ENCODE results near the gene WDR46. TPM values are rescaled to one million over a fixed set of nuclear protein-coding genes. Genes with fewer than 3 reads are reported as not detected.

The WDR46 gene
- total and polyA plus RNA-seq, 10 of the 15 experiments (the other 5 are each of a cell fraction or from before 2014, with no cell fraction given) = 10.1 to 147 (median 86.0) TPM

DNA sequence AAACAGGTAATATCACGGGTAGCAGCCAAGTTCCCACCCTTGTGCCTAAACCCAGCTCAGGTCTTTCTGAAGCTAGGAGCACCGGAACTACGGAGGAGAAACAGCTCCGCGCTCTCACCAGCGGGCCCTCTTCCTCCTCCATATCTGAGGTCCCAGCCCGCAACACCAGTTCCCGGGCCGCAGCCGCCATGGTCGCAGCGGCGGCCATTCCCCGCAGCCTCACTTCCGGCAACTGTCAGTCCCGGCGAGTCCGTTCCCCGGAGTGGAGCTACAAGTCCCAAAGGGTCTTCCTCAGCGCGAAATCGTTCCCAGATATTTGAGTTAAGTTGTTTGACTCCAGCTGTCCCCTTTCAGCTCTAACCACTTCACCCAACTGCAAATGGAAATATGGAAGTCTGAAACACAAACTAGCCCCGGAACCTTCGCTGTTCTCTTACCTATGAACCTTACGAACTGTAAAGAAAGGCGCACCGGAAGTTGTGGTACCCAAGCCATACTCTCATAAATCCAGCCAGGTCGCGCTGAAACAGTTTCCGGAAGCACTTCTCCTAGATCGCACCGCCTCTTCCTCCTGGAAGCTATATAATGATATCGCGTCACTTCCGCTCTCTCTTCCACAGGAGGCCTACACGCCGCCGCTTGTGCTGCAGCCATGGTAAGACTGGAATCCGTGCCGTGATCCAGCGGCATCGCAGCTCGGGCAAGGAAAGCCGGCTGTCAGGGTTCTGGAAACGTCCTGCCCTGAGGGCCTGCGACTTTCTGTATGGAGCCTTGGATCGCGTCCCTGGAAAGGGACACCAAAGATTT, 17.4 kb downstream of the WDR46 start, which contains the start of the genes RPS18 and VPS52:
Gene RPS18 (plus strand): TSS at position 608 of the 807 bp plus-strand sequence. CDS start 45 bp downstream, at position 653.
Gene VPS52 (minus strand): TSS at position 409 of the 807 bp plus-strand sequence. CDS start 201 bp downstream, at position 208.
- WGBS (ENCODE audit: insufficient coverage, insufficient replicate concordance, low lambda C conversion rate, missing lambda C conversion rate) = under 1% methylated on average over 48 of the region's 48 CpGs
- H3K9ac ChIP-seq (ENCODE audit: control insufficient read depth, insufficient read depth, low read length) = peak within 1 kb of the TSS; percentile 88
- no TSS peak for BruUV-seq (replicated peaks)
- FAIRE-seq (peak; percentile 93), ATAC-seq (peak; percentile 87), DNase-seq (ENCODE audit: low read depth, low spot score) (peak; percentile 96)
- ChIA-PET RAD21 (ENCODE audit: unreplicated experiment) (interaction anchor here (0.6 to 2.1 kb wide), 14 partner anchors 17 to 308 kb away, joined by 3 to 11 read pairs (median 4); partner anchors contain the start of genes BAK1, PFDN6, RGL2 and RING1), POLR2A (interaction anchor here (0.6 to 5.4 kb wide), 25 partner anchors 9 to 1188 kb away, joined by 3 to 60 read pairs (median 5); partner anchors contain the start of genes HLA-DMA, HLA-DPB1, PFDN6 and RGL2), CTCF (interaction anchor here (0.9 to 3.6 kb wide), 12 partner anchors 11 to 196 kb away, joined by 3 to 23 read pairs (median 4); partner anchors contain the start of genes HLA-DPB1, RING1 and ZBTB22), SMC1A (ENCODE audit: uncharacterized antibody, unreplicated experiment) (interaction anchor here (0.6 to 2.0 kb wide), 12 partner anchors 12 to 159 kb away, joined by 3 to 8 read pairs (median 4); partner anchors contain the start of genes PFDN6, RGL2, RING1 and WDR46)
- H2AFZ ChIP-seq (ENCODE audit: control insufficient read depth, low read depth, low read length) = peak within 1 kb of the TSS; percentile 97
- peaks cover 6% of the 10 kb centered on the region for H4K20me1 ChIP-seq (ENCODE audit: control insufficient read depth, insufficient read depth)
- H3K4me2 ChIP-seq (ENCODE audit: control insufficient read depth, insufficient read depth) = peak within 1 kb of the TSS; percentile 83
- in situ Hi-C loops (cut with MboI) = no loop called here
- H3K79me2 ChIP-seq (ENCODE audit: control insufficient read depth, insufficient read depth, low read length) = peaks cover 63% of the 10 kb centered on the region
- peak within 1 kb of the TSS; percentile 97 for H3K27ac ChIP-seq (ENCODE audit: control insufficient read depth, insufficient read depth)
- H3K36me3 ChIP-seq (ENCODE audit: control insufficient read depth in 2 of 2, insufficient read depth in 2 of 2, low read length in 1 of 2) = peaks cover 17 to 32% of the 10 kb centered on the region in 2 experiments
- intact Hi-C loops (cut with micrococcal nuclease; ENCODE audit: unreplicated experiment) = no loop called here
- H3K27me3 ChIP-seq (replicated peaks in 1 of 2; ENCODE audit: control insufficient read depth in 2 of 2, insufficient read depth in 2 of 2, low read length in 1 of 2) = no peaks in the 10 kb centered on the region
- H3K9me3 ChIP-seq (replicated peaks; ENCODE audit: control insufficient read depth, insufficient read depth, low read length) = no peaks in the 10 kb centered on the region
- H3K4me3 ChIP-seq = peak within 1 kb of the TSS; percentile 88
- peaks cover 18% of the 10 kb centered on the region for H3K4me1 ChIP-seq (ENCODE audit: control insufficient read depth, insufficient read depth, low read length)
- TF ChIP-seq ZNF207 (IDR thresholded peaks at IDR 0.05; ENCODE audit: borderline replicate concordance) = no peak
- no peak for TF ChIP-seq NFYB (IDR thresholded peaks at IDR 0.05; ENCODE audit: insufficient read depth, low read depth, low read length)
- TF ChIP-seq, protein P1, sequence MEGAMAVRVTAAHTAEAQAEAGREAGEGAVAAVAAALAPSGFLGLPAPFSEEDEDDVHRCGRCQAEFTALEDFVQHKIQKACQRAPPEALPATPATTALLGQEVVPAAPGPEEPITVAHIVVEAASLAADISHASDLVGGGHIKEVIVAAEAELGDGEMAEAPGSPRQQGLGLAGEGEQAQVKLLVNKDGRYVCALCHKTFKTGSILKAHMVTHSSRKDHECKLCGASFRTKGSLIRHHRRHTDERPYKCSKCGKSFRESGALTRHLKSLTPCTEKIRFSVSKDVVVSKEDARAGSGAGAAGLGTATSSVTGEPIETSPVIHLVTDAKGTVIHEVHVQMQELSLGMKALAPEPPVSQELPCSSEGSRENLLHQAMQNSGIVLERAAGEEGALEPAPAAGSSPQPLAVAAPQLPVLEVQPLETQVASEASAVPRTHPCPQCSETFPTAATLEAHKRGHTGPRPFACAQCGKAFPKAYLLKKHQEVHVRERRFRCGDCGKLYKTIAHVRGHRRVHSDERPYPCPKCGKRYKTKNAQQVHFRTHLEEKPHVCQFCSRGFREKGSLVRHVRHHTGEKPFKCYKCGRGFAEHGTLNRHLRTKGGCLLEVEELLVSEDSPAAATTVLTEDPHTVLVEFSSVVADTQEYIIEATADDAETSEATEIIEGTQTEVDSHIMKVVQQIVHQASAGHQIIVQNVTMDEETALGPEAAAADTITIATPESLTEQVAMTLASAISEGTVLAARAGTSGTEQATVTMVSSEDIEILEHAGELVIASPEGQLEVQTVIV (IDR thresholded peaks at IDR 0.05; ENCODE audit: borderline replicate concordance, partially characterized antibody) = peak; percentile 80
- peak in 1 of 2 experiments; percentile 52; a peak in 2 of 4 replicates for TF ChIP-seq EP300 (IDR thresholded peaks at IDR 0.05; ENCODE audit: borderline replicate concordance in 1 of 2, control insufficient read depth in 1 of 2, low read depth in 2 of 2, low read length in 2 of 2)
- TF ChIP-seq MTA2 (IDR thresholded peaks at IDR 0.05; ENCODE audit: low read depth) = peak; percentile 74
- no peak for TF ChIP-seq RAD21 (IDR thresholded peaks at IDR 0.05; ENCODE audit: insufficient read depth, low read depth, low read length)
- peak; percentile 93 for TF ChIP-seq CBFB (IDR thresholded peaks at IDR 0.05; ENCODE audit: low read depth)
- TF ChIP-seq ETV6 (conservative IDR thresholded peaks at IDR 0.05 in 1 of 2, IDR thresholded peaks at IDR 0.05 in 1 of 2; ENCODE audit: borderline replicate concordance in 1 of 2, low read depth in 1 of 2) = peak in 1 of 2 experiments; percentile 49; a peak in 1 of 4 replicates
- TF ChIP-seq, protein P2, sequence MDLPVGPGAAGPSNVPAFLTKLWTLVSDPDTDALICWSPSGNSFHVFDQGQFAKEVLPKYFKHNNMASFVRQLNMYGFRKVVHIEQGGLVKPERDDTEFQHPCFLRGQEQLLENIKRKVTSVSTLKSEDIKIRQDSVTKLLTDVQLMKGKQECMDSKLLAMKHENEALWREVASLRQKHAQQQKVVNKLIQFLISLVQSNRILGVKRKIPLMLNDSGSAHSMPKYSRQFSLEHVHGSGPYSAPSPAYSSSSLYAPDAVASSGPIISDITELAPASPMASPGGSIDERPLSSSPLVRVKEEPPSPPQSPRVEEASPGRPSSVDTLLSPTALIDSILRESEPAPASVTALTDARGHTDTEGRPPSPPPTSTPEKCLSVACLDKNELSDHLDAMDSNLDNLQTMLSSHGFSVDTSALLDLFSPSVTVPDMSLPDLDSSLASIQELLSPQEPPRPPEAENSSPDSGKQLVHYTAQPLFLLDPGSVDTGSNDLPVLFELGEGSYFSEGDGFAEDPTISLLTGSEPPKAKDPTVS (IDR thresholded peaks at IDR 0.05; ENCODE audit: low read depth, low read length) = 0 out of 2 replicates have a peak, but pooled peaks have one; percentile 15
- peak; percentile 92 for TF ChIP-seq IKZF1 (conservative IDR thresholded peaks at IDR 0.05)
- 0 out of 2 replicates have a peak, but pooled peaks have one; percentile 20 for TF ChIP-seq RFX5 (IDR thresholded peaks at IDR 0.05; ENCODE audit: low read depth, low read length)
- peak; percentile 92 for TF ChIP-seq FOXK2 (IDR thresholded peaks at IDR 0.05)
- TF ChIP-seq HCFC1 (IDR thresholded peaks at IDR 0.05; ENCODE audit: low read length) = peak; percentile 74
- 0 out of 2 replicates have a peak, but pooled peaks have one; percentile 60 for TF ChIP-seq CHD1 (IDR thresholded peaks at IDR 0.05; ENCODE audit: low read depth, low read length)
- peak; percentile 73 for TF ChIP-seq ZZZ3 (IDR thresholded peaks at IDR 0.05; ENCODE audit: control insufficient read depth, insufficient read length, low read depth)
- 0 out of 2 replicates have a peak, but pooled peaks have one; percentile 51 for TF ChIP-seq ZNF217 (IDR thresholded peaks at IDR 0.05)

All from GM12878 (cell line).